Measurements from ENCODE around the gene RNF125. TPM values are rescaled to one million over a fixed set of nuclear protein-coding genes. Genes with fewer than 3 reads are reported as not detected.
"Not testable (repeated sequence)": the region's sequence is repeated elsewhere in the genome, so short reads cannot be mapped to it uniquely, and the experiment has no call there.

RNF125 gene
- total and polyA plus RNA-seq, 9 donors = 7.0 to 13.3 (median 10.1) TPM

DNA sequence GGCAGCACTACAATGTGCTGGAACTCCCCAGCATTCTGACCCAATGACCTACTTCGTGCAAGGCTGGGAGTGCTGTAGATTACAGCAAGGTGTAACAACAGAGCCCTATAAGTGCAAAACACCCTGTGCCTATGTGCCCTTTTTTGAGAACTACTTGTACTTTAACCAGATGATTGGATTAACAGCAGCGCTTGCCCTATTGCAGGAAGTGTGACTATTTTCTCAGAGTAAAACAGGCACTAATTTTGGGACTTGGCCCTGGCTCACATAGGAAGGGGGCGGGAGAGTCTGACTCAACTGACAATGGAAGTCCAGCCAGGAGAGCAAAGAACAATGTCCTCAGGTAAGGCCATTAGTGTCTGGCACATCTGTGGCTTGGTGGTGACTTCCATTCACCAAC, 35.6 kb upstream of the RNF125 start:
- WGBS (ENCODE audit: insufficient coverage) = 70% methylated on average over 2 of the region's 3 CpGs
- peak; percentile 33 for DNase-seq
- Histone ChIP-seq H3K4me1 (ENCODE audit: control insufficient read depth, insufficient read depth, low read length) (peaks cover 4% of the 10 kb centered on the region), H3K27ac (ENCODE audit: low read length) (peak overlapping the region; percentile 22), H3K9me3 (replicated peaks; ENCODE audit: control insufficient read depth, low read depth, low read length) (peaks cover 8% of the 10 kb centered on the region), H3K4me3 (ENCODE audit: low read length) (no peak overlapping the region), H3K36me3 (ENCODE audit: control insufficient read depth, insufficient read depth, low read length) (no peaks in the 10 kb centered on the region), H3K27me3 (ENCODE audit: control insufficient read depth, insufficient read depth, low read length) (no peaks in the 10 kb centered on the region)

DNA sequence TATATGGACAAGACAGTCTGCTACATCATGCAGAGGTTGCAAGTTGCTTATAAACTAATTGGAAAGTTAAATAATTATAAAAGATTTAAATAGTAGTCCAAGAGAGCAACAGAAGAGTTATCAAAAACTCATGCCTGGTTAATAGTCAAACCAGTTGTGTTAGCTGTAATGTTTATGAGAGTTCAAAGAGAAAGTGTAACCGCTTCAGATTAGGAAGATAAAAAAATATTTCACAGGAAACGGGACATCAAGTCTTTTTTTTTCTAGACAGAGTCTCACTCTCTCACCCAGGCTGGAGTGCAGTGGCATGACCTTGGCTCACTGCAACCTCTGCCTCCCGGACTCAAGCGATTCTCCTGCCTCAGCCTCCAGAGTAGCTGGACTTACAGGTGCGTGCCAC, 34.6 kb upstream of the RNF125 start:
- H3K4me3 ChIP-seq (ENCODE audit: low read length) = no peak overlapping the region
- DNase-seq = no peak
- H3K27ac ChIP-seq (ENCODE audit: low read length) = no peak overlapping the region
- peaks cover under 1% of the 10 kb centered on the region for H3K9me3 ChIP-seq (replicated peaks; ENCODE audit: control insufficient read depth, low read depth, low read length)
- peaks cover 4% of the 10 kb centered on the region for H3K4me1 ChIP-seq (ENCODE audit: control insufficient read depth, insufficient read depth, low read length)
- H3K27me3 ChIP-seq (ENCODE audit: control insufficient read depth, insufficient read depth, low read length) = no peaks in the 10 kb centered on the region
- 100% methylated on average over 4 of the region's 5 CpGs for WGBS (ENCODE audit: insufficient coverage)
- no peaks in the 10 kb centered on the region for H3K36me3 ChIP-seq (ENCODE audit: control insufficient read depth, insufficient read depth, low read length)

DNA sequence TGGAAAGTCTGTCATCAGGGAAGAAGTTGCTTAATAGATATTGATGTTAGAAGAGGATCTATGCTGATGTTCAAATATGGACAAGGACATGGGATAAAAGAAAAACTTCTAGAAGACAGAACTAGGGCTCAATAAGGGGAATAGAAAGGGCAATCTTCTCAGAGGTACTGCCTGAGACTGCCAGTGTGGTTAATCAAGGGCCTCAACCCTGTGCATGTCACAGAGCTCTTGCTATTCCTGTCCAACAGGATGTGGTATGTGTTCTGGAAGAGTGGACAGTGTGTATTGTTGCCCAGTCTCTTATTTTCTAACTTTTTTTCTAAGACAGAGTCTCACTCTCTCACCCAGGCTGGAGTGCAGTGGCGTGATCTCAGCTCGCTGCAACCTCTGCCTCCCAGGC, 27.8 kb upstream of the RNF125 start:
- Histone ChIP-seq H3K9me3 (replicated peaks; ENCODE audit: control insufficient read depth, low read depth, low read length) (no peaks in the 10 kb centered on the region), H3K27me3 (ENCODE audit: control insufficient read depth, insufficient read depth, low read length) (no peaks in the 10 kb centered on the region), H3K4me1 (ENCODE audit: control insufficient read depth, insufficient read depth, low read length) (peaks cover 15% of the 10 kb centered on the region), H3K4me3 (ENCODE audit: low read length) (no peak overlapping the region), H3K27ac (ENCODE audit: low read length) (no peak overlapping the region), H3K36me3 (ENCODE audit: control insufficient read depth, insufficient read depth, low read length) (no peaks in the 10 kb centered on the region)
- 81% methylated on average over 2 of the region's 2 CpGs for WGBS (ENCODE audit: insufficient coverage)
- DNase-seq = no peak

DNA sequence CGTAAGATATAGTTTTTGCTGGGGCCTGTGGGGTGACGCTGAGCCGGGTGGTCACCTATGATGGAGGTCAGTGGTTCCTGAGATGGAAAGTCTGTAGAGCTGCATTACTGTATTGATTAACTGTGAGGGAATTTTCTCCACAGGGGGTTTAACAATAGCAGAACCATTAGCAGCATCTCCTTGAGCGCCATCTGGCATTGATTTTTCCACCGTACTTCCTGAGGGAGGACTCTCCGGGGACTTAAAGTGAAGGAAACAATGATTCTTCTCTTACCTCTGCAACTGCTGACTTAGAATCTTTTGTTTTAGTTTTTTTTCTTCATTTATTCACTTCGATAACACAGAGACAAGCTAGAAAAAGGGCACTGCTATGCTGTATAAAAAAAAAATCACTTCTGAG, 22.6 kb upstream of the RNF125 start:
- no peak overlapping the region for H3K27ac ChIP-seq (ENCODE audit: low read length)

DNA sequence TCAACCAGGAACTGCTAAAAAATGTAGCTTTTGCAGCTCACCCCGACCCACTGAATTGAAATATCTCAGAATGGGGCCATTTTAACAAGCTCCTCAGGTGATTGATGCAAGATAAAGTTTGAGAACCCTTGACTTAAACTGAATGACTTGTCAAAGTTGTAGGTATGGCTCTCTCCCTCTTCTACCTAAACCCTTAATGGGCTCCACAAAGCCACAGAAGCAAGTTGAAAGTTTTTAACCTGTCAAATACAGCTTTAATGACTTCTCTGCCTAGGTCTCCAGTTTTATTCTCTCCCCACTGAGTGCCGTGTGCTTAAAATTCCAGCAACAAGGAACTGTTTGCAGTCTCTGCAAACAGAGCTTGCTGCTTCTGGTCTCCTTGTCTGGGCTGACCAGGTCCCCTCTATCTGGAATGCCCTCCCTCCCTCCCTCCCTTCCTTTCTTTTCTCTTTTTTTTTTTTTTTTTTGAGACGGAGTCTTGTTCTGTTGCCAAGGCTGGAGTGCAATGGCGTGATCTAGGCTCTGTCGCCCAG, 19.7 kb upstream of the RNF125 start:
- Histone ChIP-seq H3K27ac (ENCODE audit: low read length) (no peak overlapping the region), H3K4me1 (ENCODE audit: control insufficient read depth, insufficient read depth, low read length) (peaks cover 2% of the 10 kb centered on the region), H3K4me3 (ENCODE audit: low read length) (no peak overlapping the region), H3K9me3 (replicated peaks; ENCODE audit: control insufficient read depth, low read depth, low read length) (peaks cover 3% of the 10 kb centered on the region), H3K36me3 (ENCODE audit: control insufficient read depth, insufficient read depth, low read length) (no peaks in the 10 kb centered on the region), H3K27me3 (ENCODE audit: control insufficient read depth, insufficient read depth, low read length) (no peaks in the 10 kb centered on the region)
- WGBS (ENCODE audit: insufficient coverage) = 40% methylated on average over 1 of the region's 5 CpGs
- DNase-seq = no peak

More for the DNA sequence above, 22.6 kb upstream of the RNF125 start:
- Histone ChIP-seq H3K4me3 (ENCODE audit: low read length) (no peak overlapping the region), H3K36me3 (ENCODE audit: control insufficient read depth, insufficient read depth, low read length) (no peaks in the 10 kb centered on the region), H3K4me1 (ENCODE audit: control insufficient read depth, insufficient read depth, low read length) (peaks cover 15% of the 10 kb centered on the region), H3K9me3 (replicated peaks; ENCODE audit: control insufficient read depth, low read depth, low read length) (peaks cover 3% of the 10 kb centered on the region), H3K27me3 (ENCODE audit: control insufficient read depth, insufficient read depth, low read length) (no peaks in the 10 kb centered on the region)
- peak; percentile 21 for DNase-seq
- whole genome bisulfite sequencing (ENCODE audit: insufficient coverage) = 50% methylated on average over 3 of the region's 7 CpGs

DNA sequence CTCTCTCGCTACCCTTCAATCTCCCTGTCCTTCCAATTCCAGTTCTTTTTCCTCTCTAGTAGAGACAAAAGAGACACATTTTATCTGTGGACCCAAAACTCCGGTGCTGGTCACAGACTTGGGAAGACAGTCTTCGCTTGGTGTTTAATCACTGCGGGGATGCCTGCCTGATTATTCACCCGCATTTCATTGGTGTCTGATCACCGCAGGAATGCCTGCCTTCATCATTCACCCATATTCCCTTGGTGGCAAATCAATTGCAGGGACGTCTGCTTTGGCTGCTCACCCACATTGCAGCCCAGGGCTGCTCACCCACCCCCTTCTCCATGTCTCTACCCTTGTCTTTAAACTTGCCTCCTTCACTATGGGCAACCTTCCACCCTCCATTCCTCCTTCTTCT, 17.5 kb upstream of the RNF125 start:
- WGBS (ENCODE audit: insufficient coverage) = 89% methylated on average over 7 of the region's 7 CpGs
- DNase-seq; H3K27me3 ChIP-seq (ENCODE audit: control insufficient read depth, insufficient read depth, low read length); H3K9me3 ChIP-seq (replicated peaks; ENCODE audit: control insufficient read depth, low read depth, low read length); H3K4me1 ChIP-seq (ENCODE audit: control insufficient read depth, insufficient read depth, low read length); H3K36me3 ChIP-seq (ENCODE audit: control insufficient read depth, insufficient read depth, low read length); H3K4me3 ChIP-seq (ENCODE audit: low read length); H3K27ac ChIP-seq (ENCODE audit: low read length): not testable (repeated sequence)

DNA sequence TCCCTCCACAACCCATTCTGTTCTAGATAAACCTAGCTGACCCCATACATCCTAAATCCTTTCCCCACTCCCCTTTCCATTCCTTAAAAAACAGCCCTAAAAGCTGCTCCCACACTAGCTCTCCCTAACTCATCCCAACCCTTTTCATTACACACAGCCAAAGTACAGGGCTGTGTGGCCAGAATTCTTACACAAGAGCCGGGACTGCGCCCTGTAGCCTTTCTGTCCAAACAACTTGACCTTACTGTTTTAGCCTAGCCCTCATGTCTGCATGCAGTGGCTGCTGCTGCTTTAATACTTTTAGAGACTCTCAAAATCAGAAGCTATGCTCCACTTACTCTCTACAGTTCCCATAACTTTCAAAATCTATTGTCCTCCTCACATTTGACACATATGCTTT, 14.8 kb upstream of the RNF125 start:
- H3K4me1 ChIP-seq (ENCODE audit: control insufficient read depth, insufficient read depth, low read length); H3K27ac ChIP-seq (ENCODE audit: low read length); H3K4me3 ChIP-seq (ENCODE audit: low read length); H3K9me3 ChIP-seq (replicated peaks; ENCODE audit: control insufficient read depth, low read depth, low read length); H3K36me3 ChIP-seq (ENCODE audit: control insufficient read depth, insufficient read depth, low read length); DNase-seq; H3K27me3 ChIP-seq (ENCODE audit: control insufficient read depth, insufficient read depth, low read length): not testable (repeated sequence)
- 100% methylated on average over 2 of the region's 2 CpGs for WGBS (ENCODE audit: insufficient coverage)

DNA sequence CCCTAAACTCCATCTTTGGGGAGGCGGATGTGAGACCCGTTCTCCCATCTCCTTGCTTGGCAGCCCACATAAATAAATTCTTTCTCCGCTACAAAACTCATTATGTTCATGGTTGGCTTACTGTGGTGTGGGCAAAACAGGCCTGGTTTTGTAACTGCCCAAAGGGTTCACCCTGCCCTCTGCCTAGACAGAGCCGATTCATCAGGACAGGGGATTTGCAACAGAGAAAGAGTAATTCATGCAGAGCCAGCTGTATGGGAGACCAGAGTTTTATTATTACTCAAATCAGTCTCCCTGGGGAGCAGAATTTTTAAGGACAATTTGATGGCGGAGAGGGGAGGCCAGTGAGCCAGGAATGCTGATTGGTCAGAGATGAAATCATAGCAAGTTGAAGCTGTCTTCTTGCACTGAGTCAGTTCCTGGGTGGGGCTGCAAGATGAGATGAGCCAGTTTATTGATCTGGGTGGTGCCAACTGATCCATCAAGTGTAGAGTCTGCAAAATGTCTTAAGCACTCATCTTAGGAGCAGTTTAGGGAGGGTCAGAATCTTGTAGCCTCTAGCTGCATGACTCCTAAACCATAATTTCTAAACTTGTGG, 8.4 kb upstream of the RNF125 start:
- Histone ChIP-seq H3K4me3 (ENCODE audit: low read length) (no peak overlapping the region), H3K27ac (ENCODE audit: low read length) (no peak overlapping the region), H3K9me3 (replicated peaks; ENCODE audit: control insufficient read depth, low read depth, low read length) (no peaks in the 10 kb centered on the region), H3K4me1 (ENCODE audit: control insufficient read depth, insufficient read depth, low read length) (no peaks in the 10 kb centered on the region), H3K36me3 (ENCODE audit: control insufficient read depth, insufficient read depth, low read length) (no peaks in the 10 kb centered on the region), H3K27me3 (ENCODE audit: control insufficient read depth, insufficient read depth, low read length) (no peaks in the 10 kb centered on the region)
- 69% methylated on average over 3 of the region's 5 CpGs for WGBS (ENCODE audit: insufficient coverage)
- DNase-seq = no peak

DNA sequence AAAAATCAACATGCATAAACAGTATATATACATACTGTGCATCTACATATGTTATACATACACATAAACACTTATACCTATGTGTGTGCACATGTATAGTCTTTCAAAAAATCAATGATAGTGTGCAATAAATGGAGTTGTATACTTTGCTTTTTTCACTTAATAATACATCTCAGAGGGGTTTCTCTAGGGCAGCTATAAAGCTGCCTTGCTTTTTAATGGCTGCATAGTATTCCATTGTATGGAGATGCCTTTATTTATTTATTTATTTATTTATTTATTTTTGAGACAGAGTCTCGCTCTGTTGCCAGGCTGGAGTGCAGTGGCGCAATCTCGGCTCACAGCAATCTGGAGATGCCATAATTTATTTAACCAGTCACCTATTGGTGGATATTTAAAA, 7.4 kb upstream of the RNF125 start:
- H3K27ac ChIP-seq (ENCODE audit: low read length) = no peak overlapping the region
- no peaks in the 10 kb centered on the region for H3K36me3 ChIP-seq (ENCODE audit: control insufficient read depth, insufficient read depth, low read length)
- H3K27me3 ChIP-seq (ENCODE audit: control insufficient read depth, insufficient read depth, low read length) = no peaks in the 10 kb centered on the region
- no peaks in the 10 kb centered on the region for H3K9me3 ChIP-seq (replicated peaks; ENCODE audit: control insufficient read depth, low read depth, low read length)
- no peaks in the 10 kb centered on the region for H3K4me1 ChIP-seq (ENCODE audit: control insufficient read depth, insufficient read depth, low read length)
- WGBS (ENCODE audit: insufficient coverage) = no CpG with 5 or more reads among the region's 3 CpGs
- H3K4me3 ChIP-seq (ENCODE audit: low read length) = no peak overlapping the region
- no peak for DNase-seq

DNA sequence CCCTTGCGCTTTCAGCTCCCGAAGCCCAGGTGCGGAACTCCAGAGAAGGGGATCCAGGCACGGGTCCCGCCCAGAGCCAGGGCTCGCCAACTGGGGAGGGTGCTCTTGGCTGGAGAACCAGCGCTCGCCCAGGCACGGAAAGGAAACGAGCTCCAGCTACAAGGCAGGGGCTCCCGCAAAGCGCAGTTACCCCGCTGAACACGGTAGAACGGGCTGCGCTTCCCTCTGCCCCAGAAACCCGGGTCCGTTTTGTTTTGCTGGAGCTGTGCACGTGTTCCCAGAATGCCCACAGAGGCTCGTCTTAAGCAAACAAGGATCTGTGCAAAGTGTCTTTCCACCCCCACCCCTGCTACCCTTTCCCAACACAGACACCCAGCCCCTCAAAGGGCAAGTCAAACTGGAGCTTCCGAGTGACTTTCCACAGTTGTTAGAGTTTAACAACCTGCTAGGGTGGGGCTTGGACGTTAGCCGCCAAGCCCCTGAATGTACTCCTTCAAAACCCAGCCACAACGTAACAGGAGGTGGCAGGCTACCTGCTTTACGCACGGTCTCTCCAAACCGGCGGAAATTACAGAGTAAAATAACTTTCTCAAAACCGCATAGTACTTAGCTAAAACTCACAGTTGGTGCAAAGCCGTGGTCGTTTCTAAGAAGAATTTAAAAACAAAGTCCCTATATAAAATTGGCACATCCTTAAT, 775 bp downstream of the RNF125 start:
- H3K9me3 ChIP-seq (replicated peaks; ENCODE audit: control insufficient read depth, low read depth, low read length) = no peaks in the 10 kb centered on the region
- DNase-seq = peak; percentile 37
- H3K36me3 ChIP-seq (ENCODE audit: control insufficient read depth, insufficient read depth, low read length) = no peaks in the 10 kb centered on the region
- peak overlapping the region; percentile 85 for H3K27ac ChIP-seq (ENCODE audit: low read length)
- WGBS (ENCODE audit: insufficient coverage) = 1% methylated on average over 24 of the region's 31 CpGs
- no peaks in the 10 kb centered on the region for H3K27me3 ChIP-seq (ENCODE audit: control insufficient read depth, insufficient read depth, low read length)
- peak overlapping the region; percentile 75 for H3K4me3 ChIP-seq (ENCODE audit: low read length)
- peaks cover 10% of the 10 kb centered on the region for H3K4me1 ChIP-seq (ENCODE audit: control insufficient read depth, insufficient read depth, low read length)

All from muscle of leg (tissue), 11 donors.